ENCODE data around the gene VPS72. TPM values are rescaled to one million over a fixed set of nuclear protein-coding genes. Genes with fewer than 3 reads are reported as not detected.

VPS72 gene, protein sequence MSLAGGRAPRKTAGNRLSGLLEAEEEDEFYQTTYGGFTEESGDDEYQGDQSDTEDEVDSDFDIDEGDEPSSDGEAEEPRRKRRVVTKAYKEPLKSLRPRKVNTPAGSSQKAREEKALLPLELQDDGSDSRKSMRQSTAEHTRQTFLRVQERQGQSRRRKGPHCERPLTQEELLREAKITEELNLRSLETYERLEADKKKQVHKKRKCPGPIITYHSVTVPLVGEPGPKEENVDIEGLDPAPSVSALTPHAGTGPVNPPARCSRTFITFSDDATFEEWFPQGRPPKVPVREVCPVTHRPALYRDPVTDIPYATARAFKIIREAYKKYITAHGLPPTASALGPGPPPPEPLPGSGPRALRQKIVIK
- 48.7 and 56.0 TPM in 2 replicates for total RNA-seq

DNA sequence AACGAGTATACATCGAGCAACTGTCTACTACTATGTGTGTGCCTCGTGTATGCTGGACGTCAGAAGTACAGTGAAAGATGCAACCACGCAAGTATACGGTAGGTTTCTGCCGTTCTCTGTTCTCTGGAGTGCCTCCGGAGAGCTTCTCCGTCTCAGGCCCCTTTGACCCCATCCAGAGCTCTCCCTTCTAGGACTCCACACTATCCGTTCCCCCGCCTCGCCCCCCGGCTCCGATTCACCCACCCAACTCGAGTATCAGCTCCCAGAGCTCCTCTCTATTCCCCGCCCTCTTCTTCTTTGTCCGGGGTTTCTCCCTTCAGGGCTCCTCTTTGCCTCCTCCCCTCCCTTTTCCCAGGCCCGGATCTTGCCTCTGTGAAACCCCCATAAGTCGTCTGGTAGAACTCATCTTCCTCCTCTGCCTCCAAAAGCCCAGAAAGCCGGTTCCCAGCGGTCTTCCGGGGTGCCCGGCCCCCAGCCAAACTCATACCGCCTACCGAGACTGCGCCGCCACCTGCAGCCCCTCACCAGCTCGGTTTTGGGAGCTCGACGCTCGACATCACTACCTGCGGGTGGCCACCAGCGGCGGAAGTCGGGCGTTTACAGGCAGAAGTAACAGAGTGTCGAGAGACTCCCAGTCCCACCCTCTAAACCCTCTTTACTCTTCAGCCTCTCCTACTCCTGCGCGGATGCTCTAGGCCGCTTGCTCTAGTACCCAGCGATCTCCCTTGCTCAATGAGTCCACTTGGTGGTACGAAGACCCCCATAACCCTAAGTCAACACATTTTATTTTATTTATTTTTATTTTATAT lies at the start of gene VPS72:
Gene VPS72, minus strand, starts transcription at position 561 of the 809 bp plus-strand sequence. Its CDS starts 76 bp downstream, at position 485.

DNA sequence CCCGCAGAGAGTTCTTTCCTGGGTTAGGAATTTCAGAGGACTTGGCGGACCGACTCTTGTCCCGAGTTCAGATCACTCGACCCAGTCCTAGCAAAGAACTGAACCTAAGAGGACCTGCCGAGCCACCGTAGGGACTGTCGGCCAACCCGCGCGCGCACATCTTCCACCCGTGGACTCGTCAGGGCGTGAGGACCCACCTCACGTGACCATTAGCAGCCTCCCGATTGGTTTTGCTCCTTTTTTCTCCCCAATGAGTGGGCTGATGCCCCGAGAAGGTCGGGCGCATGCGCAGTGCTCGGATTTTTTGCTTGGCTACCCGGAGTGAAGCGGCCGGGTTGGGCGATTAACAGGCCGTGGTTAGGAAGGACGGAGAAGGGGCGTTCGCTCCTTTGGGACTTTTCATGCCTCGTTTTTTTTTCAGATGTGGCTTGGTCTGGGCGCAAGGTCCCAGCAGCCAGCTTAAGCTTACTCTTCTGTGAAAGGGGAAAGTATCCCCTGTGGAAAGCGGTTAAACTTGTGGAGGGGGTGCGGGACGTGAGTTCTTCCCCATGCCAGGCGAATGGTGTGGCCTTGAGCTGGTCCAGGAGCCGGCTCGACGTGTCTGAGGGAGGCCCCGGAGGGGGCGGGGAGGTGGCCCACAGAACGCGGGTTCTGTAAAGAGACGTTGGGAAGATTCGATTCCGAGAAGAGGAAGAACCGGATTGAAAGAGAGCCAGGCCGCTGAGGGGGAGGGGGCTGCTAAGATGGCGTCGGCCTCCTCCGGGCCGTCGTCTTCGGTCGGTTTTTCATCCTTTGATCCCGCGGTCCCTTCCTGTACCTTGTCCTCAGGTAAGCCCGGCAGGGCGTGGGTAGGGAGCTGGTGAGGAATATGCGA lies 8.5 kb upstream of the VPS72 start, which contains the start of gene PIP5K1A:
Gene PIP5K1A, plus strand, starts transcription at position 299 of the 874 bp plus-strand sequence. Its CDS starts 445 bp downstream, at position 744.

DNA sequence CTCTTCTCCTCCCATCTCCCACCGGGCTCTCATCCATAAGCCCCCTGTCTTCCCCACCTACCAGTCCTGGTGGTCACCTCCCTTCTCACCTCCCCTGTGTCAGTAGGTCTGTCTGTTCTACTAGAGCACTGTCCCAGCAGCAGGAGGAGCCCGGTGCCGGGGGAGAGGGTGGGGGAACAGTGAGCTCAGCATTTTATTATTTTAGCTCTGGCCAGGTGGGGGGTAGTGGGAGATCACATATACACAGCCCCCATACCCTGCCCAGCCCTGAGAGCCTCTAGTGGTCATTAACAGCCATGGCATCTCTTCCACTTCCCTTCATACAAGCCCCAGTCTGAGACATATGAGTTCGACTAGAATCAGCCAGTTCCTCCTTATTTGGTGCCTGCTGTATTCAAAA lies 14.1 kb downstream of the VPS72 start, which contains the start of gene TMOD4:
Gene TMOD4, minus strand, starts transcription at position 119 of the 400 bp plus-strand sequence. CDS start 1,106 bp downstream, outside the sequence.

DNA sequence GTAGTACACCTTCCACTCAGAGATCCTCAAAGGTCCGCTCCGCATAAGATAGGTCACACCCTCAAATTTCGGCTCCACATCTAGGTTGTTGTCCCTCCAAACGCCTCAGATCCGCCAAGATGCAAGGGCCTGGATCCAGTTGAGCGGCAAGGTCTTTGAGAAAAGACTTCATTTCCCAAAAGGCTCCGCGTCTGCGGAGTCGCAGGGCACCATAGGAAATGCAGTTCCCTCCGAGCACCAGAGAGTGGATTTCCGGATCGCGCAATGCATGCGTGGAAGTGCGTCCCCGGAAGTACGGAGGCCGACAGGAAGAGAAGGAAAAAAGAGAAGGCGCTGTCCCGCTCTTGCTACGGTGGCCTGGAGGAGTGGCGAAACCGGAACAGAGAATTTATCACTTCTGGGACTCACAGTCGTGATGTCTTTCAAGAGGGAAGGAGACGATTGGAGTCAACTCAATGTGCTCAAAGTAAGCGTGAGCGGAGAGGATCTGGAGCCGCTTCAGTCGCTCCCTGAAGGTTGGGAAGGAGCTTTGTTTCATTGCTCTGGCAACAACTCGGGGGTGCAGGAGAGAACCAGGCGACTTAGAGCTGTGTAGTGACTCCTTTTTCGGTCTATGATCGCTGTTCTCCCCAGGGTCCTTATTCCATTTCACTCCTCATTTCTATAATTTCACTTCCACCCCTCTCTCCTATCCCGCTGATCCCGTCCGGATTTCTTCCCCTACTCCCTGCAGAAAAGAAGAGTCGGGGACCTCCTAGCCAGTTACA lies 24.1 kb downstream of the VPS72 start, which contains the start of the genes LYSMD1 and SCNM1:
Gene LYSMD1, minus strand, starts transcription at position 165 of the 767 bp plus-strand sequence. CDS start 644 bp downstream, outside the sequence.
Gene SCNM1, plus strand, starts transcription at position 407 of the 767 bp plus-strand sequence. Its CDS starts 9 bp downstream, at position 416.

DNA sequence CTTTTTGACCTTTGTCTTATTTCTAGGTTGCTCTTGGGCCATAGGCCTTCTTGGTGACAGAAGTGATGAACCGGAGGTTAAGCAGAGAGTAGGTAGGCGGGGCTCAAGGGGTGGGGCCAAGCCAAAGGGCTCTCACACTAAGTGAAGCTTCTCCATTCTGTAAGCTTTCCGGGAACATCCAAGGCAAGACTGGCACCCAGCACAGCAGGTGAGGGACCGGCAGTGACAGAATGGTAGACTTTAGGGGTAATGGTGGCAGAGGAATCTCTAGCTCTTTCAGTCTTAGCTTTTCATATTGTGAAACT lies 33.5 kb downstream of the VPS72 start, which contains the start of gene TNFAIP8L2:
Gene TNFAIP8L2, plus strand, starts transcription at position 135 of the 305 bp plus-strand sequence. CDS start 2,049 bp downstream, outside the sequence.

DNA sequence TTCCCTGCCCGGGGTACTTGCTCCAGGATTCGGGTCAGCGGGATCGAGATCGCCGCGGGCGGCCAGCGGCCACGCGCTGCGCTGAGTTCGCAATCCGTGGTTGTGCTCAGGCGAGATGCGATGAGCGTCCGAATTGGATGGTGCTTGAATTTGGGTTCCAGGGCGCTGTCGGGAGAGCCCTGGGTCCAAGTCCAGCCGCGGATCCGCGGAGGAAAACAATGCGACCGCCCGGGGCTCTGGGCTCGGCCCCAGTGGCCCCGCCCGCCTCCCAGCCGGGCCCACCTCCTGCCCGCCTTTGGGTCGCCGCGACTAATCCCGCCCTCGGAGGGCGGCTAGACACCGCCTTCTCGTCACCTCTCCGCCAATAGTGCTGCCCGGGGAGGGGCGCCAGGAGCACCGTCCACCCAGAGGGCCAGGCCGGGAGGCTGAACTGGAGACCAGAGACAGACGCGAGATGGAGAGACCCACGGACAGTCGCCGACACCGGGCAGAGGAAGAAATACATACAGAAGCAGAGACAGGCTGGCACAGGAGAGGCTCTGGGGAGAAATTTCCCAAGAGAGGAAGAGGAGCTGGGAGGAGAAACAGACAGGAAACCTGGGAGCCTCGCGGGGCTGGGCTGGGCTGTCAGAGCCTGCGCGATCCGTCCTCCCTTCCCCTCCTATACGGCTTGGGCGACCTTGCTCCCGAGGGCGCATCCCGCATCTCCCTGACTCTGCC lies 43.4 kb downstream of the VPS72 start, which contains the start of gene SEMA6C:
Gene SEMA6C, minus strand, starts transcription at position 220 of the 720 bp plus-strand sequence. CDS start 4,010 bp downstream, outside the sequence.

Other genes starting within 250 kb of the VPS72 start
- gene CERS2, start 215.4 kb downstream of the VPS72 start, total RNA-seq: 83.7 and 101 TPM in 2 replicates
- gene ANXA9, start 207.9 kb downstream of the VPS72 start, total RNA-seq: 0.50 and 0.68 TPM in 2 replicates
- 5.5 and 10.3 TPM in 2 replicates for gene MINDY1, start 183.3 kb downstream of the VPS72 start, total RNA-seq
- gene PRUNE1, start 181.7 kb downstream of the VPS72 start, total RNA-seq: 10.3 and 11.6 TPM in 2 replicates
- 3.3 and 7.5 TPM in 2 replicates for gene BNIPL, start 153.6 kb downstream of the VPS72 start, total RNA-seq
- 0.71 and 1.0 TPM in 2 replicates for gene C1orf56, start 142.4 kb downstream of the VPS72 start, total RNA-seq
- 111 and 152 TPM in 2 replicates for gene CDC42SE1, start 130.6 kb downstream of the VPS72 start, total RNA-seq
- gene MLLT11, start 129.8 kb downstream of the VPS72 start, total RNA-seq: 1.7 and 3.3 TPM in 2 replicates
- 17.1 and 27.1 TPM in 2 replicates for gene GABPB2, start 119.4 kb downstream of the VPS72 start, total RNA-seq
- 0.34 and 1.3 TPM in 2 replicates for gene SEMA6C, start 43.6 kb downstream of the VPS72 start, total RNA-seq
- not detected in 2 replicates for gene TNFAIP8L2, start 33.5 kb downstream of the VPS72 start, total RNA-seq
- 5.8 and 6.5 TPM in 2 replicates for gene LYSMD1, start 24.3 kb downstream of the VPS72 start, total RNA-seq
- 24.1 and 24.3 TPM in 2 replicates for gene SCNM1, start 24.1 kb downstream of the VPS72 start, total RNA-seq
- gene TMOD4, start 14.2 kb downstream of the VPS72 start, total RNA-seq: 0.21 TPM in 1 of 2 replicates, not detected in the other
- gene PIP5K1A, start 8.4 kb upstream of the VPS72 start, total RNA-seq: 84.6 and 96.4 TPM in 2 replicates
- gene PSMD4, start 64.5 kb upstream of the VPS72 start, total RNA-seq: 166 and 202 TPM in 2 replicates
- 12.3 and 17.9 TPM in 2 replicates for gene ZNF687, start 92.1 kb upstream of the VPS72 start, total RNA-seq
- 27.7 and 51.7 TPM in 2 replicates for gene PI4KB, start 137.2 kb upstream of the VPS72 start, total RNA-seq
- gene RFX5, start 157.1 kb upstream of the VPS72 start, total RNA-seq: 11.3 and 37.7 TPM in 2 replicates
- gene SELENBP1, start 182.5 kb upstream of the VPS72 start, total RNA-seq: 1.0 and 2.7 TPM in 2 replicates
- 210 and 365 TPM in 2 replicates for gene PSMB4, start 209.4 kb upstream of the VPS72 start, total RNA-seq

Measured in nasal cavity respiratory epithelium epithelial cell of viscerocranial mucosa (primary cell).